H7 (cell line): ENCODE results near the gene CHST13. TPM values are rescaled to one million over a fixed set of nuclear protein-coding genes. Genes with fewer than 3 reads are reported as not detected.

ENCODE experiments used
- DNase-seq: peaks from one replicate; pipeline ENCODE4 v3.0.0; 2012
- H3K27me3 ChIP-seq: 2 replicates; pipeline ENCODE4 v1.6.0; 2011; ENCODE audit warnings: mild to moderate bottlenecking, low read length; ENCODE audit not compliant: control insufficient read depth, insufficient read depth
- H3K36me3 ChIP-seq: replicated peaks from 2 replicates; pipeline ENCODE4 v1.5.1; 2011; ENCODE audit warnings: low read length; ENCODE audit not compliant: control insufficient read depth, insufficient read depth
- H3K4me3 ChIP-seq: 2 replicates; pipeline ENCODE4 v1.5.1; 2011; ENCODE audit warnings: low read depth, mild to moderate bottlenecking, control low read depth, low read length, moderate library complexity; ENCODE audit not compliant: insufficient read depth
- total RNA-seq: library from RNA; depleted of rRNA; stranded (reverse); fragments of >200 nt; shearing (Covaris generic); gene quantifications from 2 replicates; pipeline ENCODE4 v1.2.3, GENCODE V29; 2014

CHST13 gene
- total RNA-seq, 1 experiment from 2014 or later = 2.8 TPM

DNA sequence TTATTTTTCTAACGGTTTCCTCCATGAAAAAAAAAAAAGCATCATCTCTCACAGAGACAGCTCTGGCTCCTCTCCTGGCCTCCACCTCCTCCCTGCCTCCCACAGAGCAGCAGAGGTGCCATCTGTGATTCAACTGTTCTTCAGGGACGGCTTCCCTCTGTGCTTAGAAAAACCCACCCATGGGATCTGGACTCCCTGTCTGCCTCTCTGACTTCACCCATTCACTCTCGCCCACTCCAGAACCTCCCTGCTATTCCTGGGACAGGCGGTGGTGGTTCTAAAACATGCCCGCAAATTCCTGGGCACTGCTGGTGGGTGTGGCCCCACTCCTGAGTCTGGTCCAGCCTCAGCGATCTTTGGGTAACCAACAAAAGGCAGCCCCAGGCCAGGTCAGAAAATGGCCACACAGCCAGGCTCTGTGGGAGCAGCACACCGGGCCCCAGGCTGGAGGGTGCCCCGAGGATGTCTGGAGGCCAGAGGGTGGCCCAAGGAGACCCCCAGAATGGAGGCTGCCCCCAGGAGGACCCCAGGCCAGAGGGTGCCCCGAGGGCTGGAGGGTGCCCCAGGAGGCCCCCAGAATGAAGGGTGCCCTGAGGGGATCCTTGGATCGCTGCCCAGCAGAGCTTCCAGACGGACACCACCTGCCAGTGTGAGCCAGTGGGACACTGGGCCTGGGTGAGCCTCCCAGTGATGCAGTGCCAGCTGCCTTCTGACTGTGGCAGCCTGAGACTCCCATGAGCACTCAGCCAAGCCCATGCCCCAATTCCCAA lies 2.6 kb upstream of the CHST13 start:
- Histone ChIP-seq H3K4me3 (no peak overlapping the region), H3K27me3 (peaks cover 20% of the 10 kb centered on the region), H3K36me3 (no peaks in the 10 kb centered on the region)
- no peak for DNase-seq

DNA sequence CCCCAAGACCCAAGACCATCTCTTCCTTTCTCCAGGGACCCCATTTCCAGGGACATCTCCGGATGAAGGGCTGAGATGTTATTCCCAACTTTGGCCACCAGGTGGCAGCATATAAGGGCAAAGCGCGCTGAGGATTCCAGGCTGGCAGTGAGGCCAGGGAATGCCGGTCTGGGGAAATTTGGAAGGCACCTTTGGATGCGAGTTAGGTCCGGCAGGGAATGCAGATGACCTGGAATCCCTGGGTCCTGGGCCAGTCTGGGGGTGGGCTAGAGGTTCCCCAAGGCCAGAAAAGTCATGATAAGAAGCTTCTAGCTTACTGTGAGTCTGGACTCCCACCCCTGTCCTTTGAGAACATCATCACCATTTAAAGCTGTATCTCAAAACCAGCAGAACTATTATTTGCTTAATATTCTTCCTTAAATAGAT lies 1.6 kb upstream of the CHST13 start:
- DNase-seq = peak; percentile 94
- no peak overlapping the region for H3K4me3 ChIP-seq
- H3K27me3 ChIP-seq = peaks cover 20% of the 10 kb centered on the region
- no peaks in the 10 kb centered on the region for H3K36me3 ChIP-seq

DNA sequence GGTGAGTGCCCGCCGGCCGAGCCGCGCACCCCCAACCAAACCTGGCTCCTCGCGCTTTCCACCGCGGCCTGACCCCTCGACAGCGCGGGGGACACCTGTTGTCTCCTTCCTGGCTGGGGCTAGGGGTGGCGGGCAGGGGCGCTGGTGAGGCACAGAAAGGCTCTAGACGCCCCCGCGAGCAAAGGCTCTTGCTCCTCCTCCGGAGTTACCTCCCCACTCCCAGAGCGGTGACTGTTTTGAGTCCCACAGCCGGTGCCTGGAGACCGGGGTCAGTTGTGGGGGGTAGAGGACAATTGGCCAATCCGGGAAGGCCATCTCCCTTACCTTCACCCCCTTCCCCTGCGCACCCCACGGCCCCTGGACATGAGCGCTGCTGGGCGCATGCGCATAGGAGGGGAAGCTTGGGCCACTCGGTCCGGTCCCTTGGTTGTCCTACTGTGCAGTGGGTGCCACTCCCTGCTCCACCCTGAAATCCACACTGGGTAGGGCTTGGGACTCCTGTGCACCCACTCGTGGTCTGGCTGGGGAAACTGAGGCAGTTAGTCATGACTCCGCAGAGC lies 554 bp downstream of the CHST13 start:
- H3K36me3 ChIP-seq = no peaks in the 10 kb centered on the region
- peak overlapping the region; percentile 53 for H3K4me3 ChIP-seq
- DNase-seq = no peak
- peaks cover 20% of the 10 kb centered on the region for H3K27me3 ChIP-seq

DNA sequence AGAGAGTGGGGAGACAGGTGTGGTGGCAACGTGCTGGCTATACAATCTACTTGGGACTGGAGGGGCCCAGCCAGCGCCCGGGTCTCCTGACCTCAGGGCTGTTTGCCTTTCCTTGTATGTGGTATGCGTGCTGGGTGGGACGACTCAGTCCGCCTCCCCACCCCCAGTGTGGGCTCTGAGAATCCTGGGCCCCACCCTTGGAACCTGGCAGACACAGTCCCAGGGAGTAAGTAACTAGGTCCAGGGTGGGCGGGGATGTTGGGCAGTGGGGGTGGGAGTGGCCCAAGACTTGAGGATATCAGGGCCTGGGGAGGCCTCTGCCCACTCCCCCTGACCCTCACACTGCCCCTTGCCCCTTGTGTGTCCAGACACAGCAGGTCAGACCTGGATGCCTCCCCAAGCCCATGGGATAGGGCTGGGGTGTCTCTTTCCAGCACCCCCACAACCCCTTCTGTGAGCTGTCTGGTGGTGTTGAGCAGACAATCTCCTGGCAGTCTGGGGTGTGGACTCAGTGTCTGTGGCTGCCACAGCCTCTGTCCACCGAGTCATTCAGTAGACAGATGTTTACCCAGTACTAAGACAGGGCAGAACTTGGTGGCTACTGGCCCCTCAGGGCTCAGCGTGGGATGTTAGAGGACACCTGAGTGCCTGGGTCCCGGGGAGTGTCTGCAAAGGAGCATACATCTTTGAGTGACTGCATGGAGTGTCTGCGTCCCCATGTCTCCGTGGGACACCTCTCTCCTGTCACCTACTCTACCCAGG lies 1.3 kb downstream of the CHST13 start:
- peaks cover 20% of the 10 kb centered on the region for H3K27me3 ChIP-seq
- H3K4me3 ChIP-seq = no peak overlapping the region
- H3K36me3 ChIP-seq = no peaks in the 10 kb centered on the region
- peak; percentile 52 for DNase-seq

DNA sequence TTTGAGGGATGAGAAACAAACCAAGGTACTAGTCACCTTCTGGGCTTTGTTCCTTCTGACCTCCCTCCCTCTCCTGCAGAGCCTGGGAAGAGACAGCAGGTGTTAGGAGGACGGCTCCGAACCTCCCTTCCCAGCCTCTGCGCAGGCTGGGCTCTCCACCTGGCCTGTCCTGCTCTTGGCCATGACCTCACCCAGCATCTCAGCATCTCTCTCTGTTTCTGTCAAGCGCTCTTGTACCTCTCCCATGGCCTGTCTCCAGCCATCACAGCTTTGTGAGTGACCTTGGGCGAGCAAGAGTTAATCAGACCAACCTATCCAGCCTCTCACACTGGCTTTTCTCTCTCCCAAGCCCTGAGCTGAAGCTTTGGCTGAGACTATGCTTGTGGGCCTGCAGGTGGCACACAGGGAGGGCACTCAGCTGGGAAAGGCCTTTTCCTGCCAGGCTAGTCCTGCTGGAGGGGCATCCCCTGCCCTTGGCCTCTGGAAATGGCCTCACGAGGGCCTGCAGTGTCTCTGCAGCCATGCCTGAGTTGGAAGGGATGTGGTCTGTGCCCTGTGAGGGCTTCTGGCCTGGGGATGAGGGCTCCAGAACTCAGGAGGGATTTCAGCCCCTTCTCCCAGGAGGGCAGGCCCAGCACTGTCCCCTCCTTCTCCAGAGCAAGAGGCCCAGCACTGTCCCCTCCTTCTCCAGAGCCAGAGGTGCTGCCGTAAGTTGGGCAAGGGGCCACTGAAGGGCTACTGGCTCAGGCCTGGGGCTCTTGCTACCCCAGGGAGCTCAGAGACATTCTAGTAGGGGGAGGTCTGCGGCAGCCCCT lies 2.1 kb downstream of the CHST13 start:
- peaks cover 20% of the 10 kb centered on the region for H3K27me3 ChIP-seq
- H3K4me3 ChIP-seq = no peak overlapping the region
- no peaks in the 10 kb centered on the region for H3K36me3 ChIP-seq
- DNase-seq = no peak

- no peak for DNase-seq
- Histone ChIP-seq H3K4me3 (no peak overlapping the region), H3K27me3 (peaks cover 20% of the 10 kb centered on the region), H3K36me3 (no peaks in the 10 kb centered on the region)
Observed at GRCh38 chr3:126526668-126527005, 2.7 kb downstream of the CHST13 start.

GRCh38 chr3:126527006-126527405 lies 3.1 kb downstream of the CHST13 start:
- peaks cover 20% of the 10 kb centered on the region for H3K27me3 ChIP-seq
- H3K4me3 ChIP-seq = no peak overlapping the region
- no peaks in the 10 kb centered on the region for H3K36me3 ChIP-seq
- no peak for DNase-seq

DNA sequence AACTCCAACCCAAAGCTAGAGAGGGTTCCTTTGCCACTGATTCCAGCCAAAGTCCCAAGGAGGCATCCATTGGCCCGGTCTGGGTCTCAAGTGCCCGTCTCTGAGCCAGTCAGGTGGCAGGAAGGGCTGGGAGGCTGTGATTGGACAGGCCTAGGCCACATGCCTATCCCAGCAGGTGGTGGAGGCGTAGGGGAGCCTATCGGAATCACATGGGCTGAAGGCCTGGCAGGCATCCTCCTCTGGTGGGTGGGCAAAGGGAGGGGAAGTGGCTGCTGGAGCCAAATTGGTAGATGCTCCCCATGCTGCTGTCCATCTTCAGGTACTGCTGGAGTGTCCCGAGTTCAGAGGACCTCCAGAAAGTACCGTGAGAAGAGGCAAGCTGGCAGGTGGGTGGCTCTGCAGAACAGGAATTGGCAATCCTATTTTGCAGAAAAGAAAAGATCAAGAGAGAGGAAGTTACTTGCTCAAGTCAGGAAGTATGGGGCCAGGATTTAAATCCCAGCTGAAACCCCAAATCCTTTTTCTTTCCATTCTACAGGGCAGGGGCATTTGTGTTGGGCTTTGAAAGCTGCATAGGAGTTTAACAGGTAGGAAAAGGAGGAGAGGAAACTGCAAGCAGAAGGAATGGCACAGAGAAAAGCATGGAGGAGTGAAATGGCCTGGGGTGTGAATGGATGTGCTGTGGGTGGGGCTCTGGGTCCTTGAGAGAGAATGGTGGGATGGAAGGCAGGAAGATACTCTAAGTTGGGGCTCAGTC lies 3.7 kb downstream of the CHST13 start:
- DNase-seq = peak; percentile 75
- H3K27me3 ChIP-seq = peaks cover 20% of the 10 kb centered on the region

GRCh38 chr3:126528419-126528799 lies 4.5 kb downstream of the CHST13 start:
- H3K4me3 ChIP-seq = no peak overlapping the region
- H3K36me3 ChIP-seq = no peaks in the 10 kb centered on the region
- DNase-seq = no peak
- H3K27me3 ChIP-seq = peaks cover 13% of the 10 kb centered on the region

More for the DNA sequence above, 3.7 kb downstream of the CHST13 start:
- H3K4me3 ChIP-seq = no peak overlapping the region
- H3K36me3 ChIP-seq = no peaks in the 10 kb centered on the region

DNA sequence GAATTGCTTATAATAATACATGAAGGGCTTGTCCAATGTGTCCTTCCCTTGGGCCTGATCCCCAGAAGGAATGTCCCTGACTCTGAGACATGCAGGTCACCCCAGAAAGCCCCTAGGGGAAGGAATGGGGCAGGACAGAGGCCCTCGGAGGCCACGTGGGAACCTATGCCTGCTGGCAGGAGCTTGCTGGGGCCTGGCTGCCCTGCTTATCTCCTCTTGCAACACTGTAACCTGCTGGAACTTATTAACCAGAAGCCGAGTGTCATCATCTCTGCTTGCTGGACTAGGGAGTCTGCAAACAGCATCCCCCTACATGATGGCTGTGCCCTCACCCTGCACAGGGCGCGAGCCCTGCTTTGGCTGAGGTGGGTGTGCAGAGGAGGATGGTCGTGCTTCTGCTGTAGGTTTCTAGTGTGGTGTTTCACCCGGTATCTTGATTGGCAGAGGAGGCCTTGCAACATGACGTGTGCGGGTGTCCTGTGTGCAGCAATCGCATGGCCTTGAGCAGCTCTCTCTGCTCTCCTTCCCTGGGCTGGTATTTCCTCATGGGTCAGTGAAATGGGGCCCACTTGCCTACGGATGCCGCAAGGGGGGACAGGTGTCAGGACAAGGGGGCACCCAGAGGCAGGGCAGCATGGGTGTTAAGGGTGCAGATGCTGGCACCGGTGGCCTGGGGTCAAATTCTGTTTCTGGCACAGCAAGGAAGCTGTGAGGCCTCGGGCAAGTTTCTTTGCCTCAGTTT lies 5.0 kb downstream of the CHST13 start:
- no peak for DNase-seq
- Histone ChIP-seq H3K27me3 (peaks cover 8% of the 10 kb centered on the region), H3K4me3 (no peak overlapping the region), H3K36me3 (no peaks in the 10 kb centered on the region)

GRCh38 chr3:126529585-126530170 lies 5.7 kb downstream of the CHST13 start:
- no peak overlapping the region for H3K4me3 ChIP-seq
- DNase-seq = no peak
- H3K36me3 ChIP-seq = no peaks in the 10 kb centered on the region
- H3K27me3 ChIP-seq = peaks cover 2% of the 10 kb centered on the region

- peak; percentile 73 for DNase-seq
- Histone ChIP-seq H3K27me3 (no peaks in the 10 kb centered on the region; the same call in 1 of the 2 replicates), H3K36me3 (no peaks in the 10 kb centered on the region), H3K4me3 (no peak overlapping the region)
Observed at GRCh38 chr3:126530171-126531050, 6.5 kb downstream of the CHST13 start.
